ENCODE measurements around the gene BMPR1A. TPM values are rescaled to one million over a fixed set of nuclear protein-coding genes. Genes with fewer than 3 reads are reported as not detected.

Gene BMPR1A
- total RNA-seq, 2 donors from 2014 or later, result 69.4 to 96.4 TPM

DNA sequence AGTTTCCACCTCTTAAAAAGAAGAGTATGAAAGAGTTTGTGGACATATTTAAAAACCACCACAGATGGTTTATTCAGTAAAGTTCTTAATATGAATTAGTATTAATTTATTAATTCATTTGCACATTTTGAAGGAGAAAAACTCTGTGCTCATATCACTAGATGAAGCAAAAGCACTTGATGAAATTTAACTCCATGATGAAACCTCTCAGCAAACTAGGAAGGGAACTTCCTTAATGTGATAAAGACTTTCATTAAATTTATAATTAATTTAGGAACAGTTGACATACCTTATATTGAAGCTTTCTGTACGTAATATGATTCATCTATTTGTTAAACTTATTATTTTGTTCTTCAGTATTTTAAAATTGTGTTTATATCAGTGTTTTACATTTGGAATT, 101.6 kb downstream of the BMPR1A start:
- H3K36me3 Mint-ChIP-seq (ENCODE audit: low read depth), result peaks cover 41% of the 10 kb centered on the region
- no peak overlapping the region for H3K4me3 Mint-ChIP-seq
- DNase-seq, result no peak
- Histone ChIP-seq H3K4me1 (ENCODE audit: control insufficient read depth, insufficient read depth, low read length) (peaks cover 16% of the 10 kb centered on the region), H3K4me3 (ENCODE audit: low read length) (no peak overlapping the region), H3K36me3 (ENCODE audit: control insufficient read depth, insufficient read depth, low read length) (peaks cover 48% of the 10 kb centered on the region), H3K9ac (ENCODE audit: extremely low read depth, low read length, poor library complexity, severe bottlenecking) (peak overlapping the region; percentile 60), H3K27ac (ENCODE audit: low read depth, low read length) (no peak overlapping the region), H3K27me3 (ENCODE audit: control insufficient read depth, insufficient read depth, low read length, poor library complexity, severe bottlenecking) (no peaks in the 10 kb centered on the region), H3K9me3 (ENCODE audit: control insufficient read depth, low read length) (peaks cover 6% of the 10 kb centered on the region)
- TF ChIP-seq, protein P1, sequence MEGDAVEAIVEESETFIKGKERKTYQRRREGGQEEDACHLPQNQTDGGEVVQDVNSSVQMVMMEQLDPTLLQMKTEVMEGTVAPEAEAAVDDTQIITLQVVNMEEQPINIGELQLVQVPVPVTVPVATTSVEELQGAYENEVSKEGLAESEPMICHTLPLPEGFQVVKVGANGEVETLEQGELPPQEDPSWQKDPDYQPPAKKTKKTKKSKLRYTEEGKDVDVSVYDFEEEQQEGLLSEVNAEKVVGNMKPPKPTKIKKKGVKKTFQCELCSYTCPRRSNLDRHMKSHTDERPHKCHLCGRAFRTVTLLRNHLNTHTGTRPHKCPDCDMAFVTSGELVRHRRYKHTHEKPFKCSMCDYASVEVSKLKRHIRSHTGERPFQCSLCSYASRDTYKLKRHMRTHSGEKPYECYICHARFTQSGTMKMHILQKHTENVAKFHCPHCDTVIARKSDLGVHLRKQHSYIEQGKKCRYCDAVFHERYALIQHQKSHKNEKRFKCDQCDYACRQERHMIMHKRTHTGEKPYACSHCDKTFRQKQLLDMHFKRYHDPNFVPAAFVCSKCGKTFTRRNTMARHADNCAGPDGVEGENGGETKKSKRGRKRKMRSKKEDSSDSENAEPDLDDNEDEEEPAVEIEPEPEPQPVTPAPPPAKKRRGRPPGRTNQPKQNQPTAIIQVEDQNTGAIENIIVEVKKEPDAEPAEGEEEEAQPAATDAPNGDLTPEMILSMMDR (conservative IDR thresholded peaks at IDR 0.05), result no peak
- no CpG with 5 or more reads among the region's 1 CpG for WGBS, 2 experiments (ENCODE audit: insufficient coverage in 1 of 2, insufficient read length in 1 of 2)
- H3K27me3 Mint-ChIP-seq (ENCODE audit: insufficient read depth), result no peaks in the 10 kb centered on the region
- peaks cover 45% of the 10 kb centered on the region for H3K4me1 Mint-ChIP-seq
- peak overlapping the region; percentile 94 for H3K27ac Mint-ChIP-seq
- H3K9me3 Mint-ChIP-seq, result peaks cover 16% of the 10 kb centered on the region

DNA sequence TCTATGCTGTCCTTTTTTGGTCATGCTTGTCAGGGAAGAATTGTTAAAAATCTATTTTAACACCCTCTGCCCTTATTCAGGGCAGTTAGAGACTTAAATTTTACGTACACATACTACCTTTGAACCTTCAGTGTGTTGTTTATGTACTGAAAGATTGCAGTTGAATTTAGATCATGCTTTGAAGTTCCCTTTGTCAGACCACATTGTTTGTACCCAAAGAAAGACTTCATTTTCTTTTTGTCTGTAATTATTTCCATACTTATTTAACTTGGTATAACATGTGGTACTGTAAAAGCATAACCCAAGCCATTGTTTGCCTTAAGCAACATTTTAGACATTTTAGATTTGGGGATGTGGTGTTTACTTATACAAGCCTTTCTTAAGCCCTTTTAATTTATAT, 104.9 kb downstream of the BMPR1A start:
- Mint-ChIP-seq H3K27ac (peak overlapping the region; percentile 69), H3K4me3 (no peak overlapping the region), H3K27me3 (ENCODE audit: insufficient read depth) (no peaks in the 10 kb centered on the region), H3K4me1 (peaks cover 60% of the 10 kb centered on the region), H3K9me3 (no peaks in the 10 kb centered on the region), H3K36me3 (ENCODE audit: low read depth) (peaks cover 17% of the 10 kb centered on the region)
- Histone ChIP-seq H3K27ac (ENCODE audit: low read depth, low read length) (no peak overlapping the region), H3K4me3 (ENCODE audit: low read length) (no peak overlapping the region), H3K9me3 (ENCODE audit: control insufficient read depth, low read length) (no peaks in the 10 kb centered on the region), H3K9ac (ENCODE audit: extremely low read depth, low read length, poor library complexity, severe bottlenecking) (no peak overlapping the region), H3K4me1 (ENCODE audit: control insufficient read depth, insufficient read depth, low read length) (peaks cover 27% of the 10 kb centered on the region), H3K36me3 (ENCODE audit: control insufficient read depth, insufficient read depth, low read length) (peaks cover 26% of the 10 kb centered on the region), H3K27me3 (ENCODE audit: control insufficient read depth, insufficient read depth, low read length, poor library complexity, severe bottlenecking) (no peaks in the 10 kb centered on the region)
- WGBS, 2 experiments (ENCODE audit: insufficient coverage in 1 of 2, insufficient read length in 1 of 2), result no CpG with 5 or more reads among the region's 1 CpG
- no peak for DNase-seq
- TF ChIP-seq, protein P1 (conservative IDR thresholded peaks at IDR 0.05), result no peak

DNA sequence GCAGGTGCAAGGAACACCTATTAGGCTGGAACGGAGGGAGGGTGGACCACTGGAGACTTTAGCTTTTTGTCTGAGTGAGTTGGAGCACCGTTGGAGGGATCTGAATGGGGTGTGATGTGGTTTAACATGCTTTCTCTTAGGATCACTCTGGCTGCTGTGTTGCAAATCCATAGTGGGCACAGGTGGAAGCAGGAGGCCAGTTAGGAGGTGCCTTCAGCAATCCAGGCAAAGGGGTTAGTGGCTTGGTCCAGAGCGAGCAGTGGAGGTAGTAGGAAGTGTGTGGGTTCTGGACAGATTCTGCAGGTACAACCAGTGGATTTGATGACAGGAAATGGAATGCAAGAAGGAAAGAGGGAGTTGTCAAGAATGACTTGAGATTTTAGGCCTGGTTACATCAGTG, 106.0 kb downstream of the BMPR1A start:
- H3K27ac Mint-ChIP-seq, result peak overlapping the region; percentile 89
- H3K4me3 Mint-ChIP-seq, result no peak overlapping the region
- H3K9me3 Mint-ChIP-seq, result no peaks in the 10 kb centered on the region
- Histone ChIP-seq H3K9me3 (ENCODE audit: control insufficient read depth, low read length) (no peaks in the 10 kb centered on the region), H3K4me1 (ENCODE audit: control insufficient read depth, insufficient read depth, low read length) (peaks cover 18% of the 10 kb centered on the region), H3K36me3 (ENCODE audit: control insufficient read depth, insufficient read depth, low read length) (peaks cover 25% of the 10 kb centered on the region), H3K27me3 (ENCODE audit: control insufficient read depth, insufficient read depth, low read length, poor library complexity, severe bottlenecking) (no peaks in the 10 kb centered on the region), H3K27ac (ENCODE audit: low read depth, low read length) (peak overlapping the region; percentile 9), H3K4me3 (ENCODE audit: low read length) (peak overlapping the region; percentile 5), H3K9ac (ENCODE audit: extremely low read depth, low read length, poor library complexity, severe bottlenecking) (no peak overlapping the region)
- no peaks in the 10 kb centered on the region for H3K27me3 Mint-ChIP-seq (ENCODE audit: insufficient read depth)
- DNase-seq, result peak; percentile 70
- TF ChIP-seq, protein P1 (conservative IDR thresholded peaks at IDR 0.05), result no peak
- peaks cover 13% of the 10 kb centered on the region for H3K36me3 Mint-ChIP-seq (ENCODE audit: low read depth)
- H3K4me1 Mint-ChIP-seq, result peaks cover 56% of the 10 kb centered on the region
- 61 to 84% methylated on average over 2 to 3 of the region's 3 CpGs for WGBS, 2 experiments (ENCODE audit: insufficient coverage in 1 of 2, insufficient read length in 1 of 2)
